K562 (cell line): ENCODE data around the gene CBX8. TPM values are rescaled to one million over a fixed set of nuclear protein-coding genes. Genes with fewer than 3 reads are reported as not detected.

Source experiments
- ATAC-seq: fragments of 200-7000 bp; cut with Tn5 transposase; 3 replicates; pipeline ENCODE4 v1.9.1; 2020; ENCODE audit warnings: moderate library complexity
- BruUV-seq: library from RNA; stranded (reverse); fragments of 400-500 nt; replicated peaks from 2 replicates; lab custom pipeline; 2021; lab: Mats Ljungman, UMichigan
- CTCF ChIA-PET: fragments of 300-600 bp; formaldehyde crosslinking; extraction: SDS; loops from one replicate; lab custom pipeline; 2021; ENCODE audit warnings: low intra/inter-chr PET ratio; lab: Yijun Ruan, JAX
- POLR2A ChIA-PET: fragments of 300-600, 350-650 bp; sonication (Branson Sonifier 250); formaldehyde crosslinking; extraction: SDS; loops from one replicate; lab custom pipeline; 2021; ENCODE audit warnings: antibody characterized with exemption, inconsistent platforms; lab: Yijun Ruan, JAX
- DNase-seq, 4 experiments: peaks; one replicate each; pipeline versions ENCODE4 v3.0.0 to v3.0.0-alpha.2; 2011 to 2018; ENCODE audit warnings: low spot score in 3 of 4, mixed read lengths in 3 of 4; ENCODE audit errors: extremely low read depth in 1 of 4
- FAIRE-seq: peaks from 2 replicates; lab custom pipeline; 2011; peaks lifted over from hg19 to GRCh38; lab: Jason Lieb, UNC
- H2AFZ ChIP-seq: 2 replicates; pipeline ENCODE4 v1.6.0; 2011; ENCODE audit warnings: low read depth, low read length, control low read depth, inconsistent platforms
- H3K27ac ChIP-seq: fragments of 200-600 bp; 3 replicates; pipeline ENCODE4 v1.8.0; 2011; ENCODE audit warnings: low read depth, mild to moderate bottlenecking, control low read depth, inconsistent platforms, low read length, moderate library complexity, mixed read lengths; ENCODE audit errors: extremely low read depth
- H3K27me3 ChIP-seq, 2 experiments: fragments of 300-600 bp in 1 of 2; 2 replicates in 1 of 2; 3 replicates in 1 of 2; pipeline versions ENCODE4 v1.6.0 to v1.8.0; 2011; ENCODE audit warnings: inconsistent platforms in 2 of 2, low read length in 2 of 2, mild to moderate bottlenecking in 1 of 2, mixed read lengths in 1 of 2, moderate library complexity in 1 of 2; ENCODE audit not compliant: control insufficient read depth in 2 of 2, insufficient read depth in 2 of 2
- H3K36me3 ChIP-seq: fragments of 300-600 bp; 3 replicates; pipeline ENCODE4 v1.8.0; 2011; ENCODE audit warnings: mild to moderate bottlenecking, low read length, inconsistent platforms; ENCODE audit not compliant: control insufficient read depth, insufficient read depth
- H3K4me1 ChIP-seq, 2 experiments: fragments of 200-600 bp in 1 of 2; replicated peaks in 1 of 2; 2 replicates in 1 of 2; 3 replicates in 1 of 2; pipeline versions ENCODE4 v1.5.1 to v1.8.0; 2011; ENCODE audit warnings: inconsistent platforms in 2 of 2, low read length in 2 of 2, mild to moderate bottlenecking in 1 of 2, mixed read lengths in 1 of 2, moderate library complexity in 1 of 2; ENCODE audit not compliant: control insufficient read depth in 2 of 2, insufficient read depth in 2 of 2
- H3K4me2 ChIP-seq: 2 replicates; pipeline ENCODE4 v1.6.1; 2011; ENCODE audit warnings: low read length, control low read depth, inconsistent platforms, mixed read lengths; ENCODE audit not compliant: insufficient read depth
- H3K4me3 ChIP-seq: fragments of 200-600 bp; sonication (generic), shearing (Covaris generic); 2 replicates; pipeline ENCODE4 v1.5.1; 2016; ENCODE audit warnings: control low read depth, inconsistent platforms
- H3K79me2 ChIP-seq: fragments of 200-600 bp; 3 replicates; pipeline ENCODE4 v1.8.0; 2011; ENCODE audit warnings: low read length, inconsistent platforms; ENCODE audit not compliant: control insufficient read depth, insufficient read depth
- H3K9ac ChIP-seq, 2 experiments: 2 replicates each; pipeline versions ENCODE4 v1.6.0 to v1.6.1; 2011; ENCODE audit warnings: low read depth in 2 of 2, low read length in 2 of 2, control low read depth in 1 of 2, inconsistent platforms in 1 of 2, mild to moderate bottlenecking in 1 of 2, mixed read lengths in 1 of 2; ENCODE audit not compliant: insufficient read depth in 1 of 2
- H3K9me1 ChIP-seq: one replicate; pipeline ENCODE4 v1.6.0; 2011; ENCODE audit warnings: inconsistent platforms, mild to moderate bottlenecking, low read length, moderate library complexity; ENCODE audit not compliant: control insufficient read depth, insufficient read depth
- H3K9me3 ChIP-seq: replicated peaks from 2 replicates; pipeline ENCODE4 v1.5.1; 2011; ENCODE audit warnings: low read depth, low read length, inconsistent platforms; ENCODE audit not compliant: control insufficient read depth, insufficient read depth
- H4K20me1 ChIP-seq: replicated peaks from 2 replicates; pipeline ENCODE4 v1.6.1; 2011; ENCODE audit warnings: low read length, inconsistent platforms, mixed read lengths; ENCODE audit not compliant: control insufficient read depth, insufficient read depth
- JUN ChIP-seq, 2 experiments: sonication (generic) in 1 of 2; formaldehyde crosslinking in 1 of 2; IDR thresholded peaks; 2 replicates each; pipeline versions ENCODE4 v1.6.1 to v1.8.0; 2012 to 2022; ENCODE audit warnings: borderline replicate concordance in 2 of 2, mild to moderate bottlenecking in 2 of 2, improper control_type of control experiment in 1 of 2, low read depth in 1 of 2, low read length in 1 of 2, missing genetic modification reagents in 1 of 2
- RBM14 ChIP-seq: fragments of 200-400 bp; formaldehyde crosslinking; IDR thresholded peaks from 2 replicates; pipeline ENCODE4 v1.6.1; 2018; ENCODE audit warnings: low read depth, mild to moderate bottlenecking, low read length, moderate library complexity, borderline replicate concordance; ENCODE audit not compliant: insufficient read depth
- RCOR1 ChIP-seq, 2 experiments: IDR thresholded peaks; 2 replicates each; pipeline ENCODE4 v1.6.1; 2012; ENCODE audit warnings: low read depth in 2 of 2, low read length in 2 of 2, borderline replicate concordance in 1 of 2, improper control_type of control experiment in 1 of 2
- ZFX ChIP-seq: sonication (generic); formaldehyde crosslinking; IDR thresholded peaks from 2 replicates; pipeline ENCODE4 v1.8.0; 2022; ENCODE audit warnings: mild to moderate bottlenecking, missing genetic modification reagents, moderate library complexity
- ZNF217 ChIP-seq: sonication (generic); formaldehyde crosslinking; IDR thresholded peaks from 2 replicates; pipeline ENCODE4 v1.8.0; 2022; ENCODE audit warnings: mild to moderate bottlenecking, missing genetic modification reagents
- ZNF75A ChIP-seq: fragments of 450-650 bp; formaldehyde crosslinking; IDR thresholded peaks from 2 replicates; pipeline ENCODE4 v1.4.0; 2020; ENCODE audit warnings: mild to moderate bottlenecking
- WGBS: fragments of 100-300 bp; shearing (Covaris generic); methylation state at CpG from one replicate; pipeline ENCODE4 v1.1.6; 2016; ENCODE audit warnings: low coverage, mixed read lengths; ENCODE audit not compliant: insufficient coverage; ENCODE audit errors: missing lambda C conversion rate; 5-methylcytosine and 5-hydroxymethylcytosine counted together
- in situ Hi-C: fragments of 300-500 bp; cut with MboI; formaldehyde crosslinking; loops from 4 replicates; pipeline ENCODE4 v1.15.0; 2018; ENCODE audit warnings: inconsistent platforms, mixed read lengths
- intact Hi-C: fragments of 100-400 bp; cut with micrococcal nuclease; formaldehyde crosslinking; loops from 2 replicates; pipeline ENCODE4 v1.14.2; 2022
- polyA plus RNA-seq, 8 experiments: library from polyadenylated mRNA; depleted of rRNA in 4 of 8; stranded (reverse) in 5 of 8; unstranded in 3 of 8; fragments of >200 nt; fragmentation: Nextera tagmentation in 2 of 8; fragmentation: Illumina TruSeq in 1 of 8; extraction: Ambion mirVana in 2 of 8; extraction: Trizol in 1 of 8; gene quantifications; 2 replicates each; pipeline versions ENCODE4 v1.2.1 to v1.2.3, GENCODE V29; 2011 to 2014; ENCODE audit warnings: inconsistent platforms in 1 of 8, missing spikeins in 1 of 8
- total RNA-seq, 7 experiments: library from RNA; depleted of rRNA in 6 of 7; stranded (reverse); fragments of >200 nt in 6 of 7; fragmentation: Illumina TruSeq in 2 of 7; extraction: Trizol in 2 of 7; gene quantifications; 2 replicates each; pipeline versions ENCODE4 v1.2.1 to v1.2.3, GENCODE V29; 2011 to 2021; ENCODE audit warnings: low replicate concordance in 1 of 7
- TF ChIP-seq, protein P1 (sequence below): fragments of 250-450 bp; sonication (Bioruptor Pico); IDR thresholded peaks from 2 replicates; pipeline ENCODE4 v1.4.0; 2020; ENCODE audit warnings: mild to moderate bottlenecking, moderate library complexity
- TF ChIP-seq, protein P2 (sequence below): fragments of 450-650 bp; IDR thresholded peaks from 2 replicates; pipeline ENCODE4 v1.6.1; 2018; ENCODE audit not compliant: partially characterized antibody
- TF ChIP-seq, protein P3 (sequence below): fragments of 450-650 bp; formaldehyde crosslinking; IDR thresholded peaks from 2 replicates; pipeline ENCODE4 v1.4.0; 2020; ENCODE audit warnings: mild to moderate bottlenecking
- TF ChIP-seq, protein P4 (sequence below): fragments of 250-450 bp; sonication (Bioruptor Pico); IDR thresholded peaks from 2 replicates; pipeline ENCODE4 v1.5.0; 2020; ENCODE audit warnings: mild to moderate bottlenecking, borderline replicate concordance

CBX8 gene
- total and polyA plus RNA-seq, 9 of the 15 experiments (the other 6 are each of a cell fraction or from before 2014, with no cell fraction given) = 0.08 to 11.9 (median 2.6) TPM

DNA sequence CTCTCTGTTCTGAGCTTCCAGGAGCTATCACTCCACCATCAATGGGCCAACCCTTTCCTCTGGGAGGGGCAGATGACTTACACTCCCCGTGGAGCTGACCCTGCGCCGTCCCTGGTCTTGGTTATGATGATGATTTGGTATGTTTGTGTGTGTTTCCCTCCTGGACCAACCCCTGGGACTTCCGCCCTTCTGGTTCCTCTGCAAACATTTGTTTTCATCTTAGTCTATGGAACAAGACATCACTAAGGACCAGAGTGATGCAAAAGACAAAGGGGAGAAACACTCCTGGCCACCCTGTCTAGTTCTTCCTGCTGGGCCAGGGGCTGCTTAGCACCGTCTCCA is 28.7 kb upstream of the CBX8 start:
- no peaks in the 10 kb centered on the region for H3K27me3 ChIP-seq
- no peak for TF ChIP-seq ZNF75A
- TF ChIP-seq, protein P1, sequence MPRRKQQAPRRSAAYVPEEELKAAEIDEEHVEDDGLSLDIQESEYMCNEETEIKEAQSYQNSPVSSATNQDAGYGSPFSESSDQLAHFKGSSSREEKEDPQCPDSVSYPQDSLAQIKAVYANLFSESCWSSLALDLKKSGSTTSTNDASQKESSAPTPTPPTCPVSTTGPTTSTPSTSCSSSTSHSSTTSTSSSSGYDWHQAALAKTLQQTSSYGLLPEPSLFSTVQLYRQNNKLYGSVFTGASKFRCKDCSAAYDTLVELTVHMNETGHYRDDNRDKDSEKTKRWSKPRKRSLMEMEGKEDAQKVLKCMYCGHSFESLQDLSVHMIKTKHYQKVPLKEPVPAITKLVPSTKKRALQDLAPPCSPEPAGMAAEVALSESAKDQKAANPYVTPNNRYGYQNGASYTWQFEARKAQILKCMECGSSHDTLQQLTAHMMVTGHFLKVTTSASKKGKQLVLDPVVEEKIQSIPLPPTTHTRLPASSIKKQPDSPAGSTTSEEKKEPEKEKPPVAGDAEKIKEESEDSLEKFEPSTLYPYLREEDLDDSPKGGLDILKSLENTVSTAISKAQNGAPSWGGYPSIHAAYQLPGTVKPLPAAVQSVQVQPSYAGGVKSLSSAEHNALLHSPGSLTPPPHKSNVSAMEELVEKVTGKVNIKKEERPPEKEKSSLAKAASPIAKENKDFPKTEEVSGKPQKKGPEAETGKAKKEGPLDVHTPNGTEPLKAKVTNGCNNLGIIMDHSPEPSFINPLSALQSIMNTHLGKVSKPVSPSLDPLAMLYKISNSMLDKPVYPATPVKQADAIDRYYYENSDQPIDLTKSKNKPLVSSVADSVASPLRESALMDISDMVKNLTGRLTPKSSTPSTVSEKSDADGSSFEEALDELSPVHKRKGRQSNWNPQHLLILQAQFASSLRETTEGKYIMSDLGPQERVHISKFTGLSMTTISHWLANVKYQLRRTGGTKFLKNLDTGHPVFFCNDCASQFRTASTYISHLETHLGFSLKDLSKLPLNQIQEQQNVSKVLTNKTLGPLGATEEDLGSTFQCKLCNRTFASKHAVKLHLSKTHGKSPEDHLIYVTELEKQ (CRISPR knock-in tag) = no peak
- no peak for TF ChIP-seq ZFX (CRISPR knock-in tag)
- no peak for TF ChIP-seq RBM14
- TF ChIP-seq ZNF217 (CRISPR knock-in tag) = no peak
- TF ChIP-seq RCOR1 (IDR thresholded peaks at IDR 0.05; ENCODE audit: borderline replicate concordance in 1 of 2, low read depth in 2 of 2, low read length in 2 of 2) = peak in 1 of 2 experiments; percentile 61; a peak in 2 of 4 replicates
- TF ChIP-seq, protein P2, sequence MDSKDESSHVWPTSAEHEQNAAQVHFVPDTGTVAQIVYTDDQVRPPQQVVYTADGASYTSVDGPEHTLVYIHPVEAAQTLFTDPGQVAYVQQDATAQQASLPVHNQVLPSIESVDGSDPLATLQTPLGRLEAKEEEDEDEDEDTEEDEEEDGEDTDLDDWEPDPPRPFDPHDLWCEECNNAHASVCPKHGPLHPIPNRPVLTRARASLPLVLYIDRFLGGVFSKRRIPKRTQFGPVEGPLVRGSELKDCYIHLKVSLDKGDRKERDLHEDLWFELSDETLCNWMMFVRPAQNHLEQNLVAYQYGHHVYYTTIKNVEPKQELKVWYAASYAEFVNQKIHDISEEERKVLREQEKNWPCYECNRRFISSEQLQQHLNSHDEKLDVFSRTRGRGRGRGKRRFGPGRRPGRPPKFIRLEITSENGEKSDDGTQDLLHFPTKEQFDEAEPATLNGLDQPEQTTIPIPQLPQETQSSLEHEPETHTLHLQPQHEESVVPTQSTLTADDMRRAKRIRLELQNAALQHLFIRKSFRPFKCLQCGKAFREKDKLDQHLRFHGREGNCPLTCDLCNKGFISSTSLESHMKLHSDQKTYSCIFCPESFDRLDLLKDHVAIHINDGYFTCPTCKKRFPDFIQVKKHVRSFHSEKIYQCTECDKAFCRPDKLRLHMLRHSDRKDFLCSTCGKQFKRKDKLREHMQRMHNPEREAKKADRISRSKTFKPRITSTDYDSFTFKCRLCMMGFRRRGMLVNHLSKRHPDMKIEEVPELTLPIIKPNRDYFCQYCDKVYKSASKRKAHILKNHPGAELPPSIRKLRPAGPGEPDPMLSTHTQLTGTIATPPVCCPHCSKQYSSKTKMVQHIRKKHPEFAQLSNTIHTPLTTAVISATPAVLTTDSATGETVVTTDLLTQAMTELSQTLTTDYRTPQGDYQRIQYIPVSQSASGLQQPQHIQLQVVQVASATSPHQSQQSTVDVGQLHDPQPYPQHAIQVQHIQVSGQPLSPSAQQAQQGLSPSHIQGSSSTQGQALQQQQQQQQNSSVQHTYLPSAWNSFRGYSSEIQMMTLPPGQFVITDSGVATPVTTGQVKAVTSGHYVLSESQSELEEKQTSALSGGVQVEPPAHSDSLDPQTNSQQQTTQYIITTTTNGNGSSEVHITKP = peak; percentile 21
- TF ChIP-seq, protein P3, sequence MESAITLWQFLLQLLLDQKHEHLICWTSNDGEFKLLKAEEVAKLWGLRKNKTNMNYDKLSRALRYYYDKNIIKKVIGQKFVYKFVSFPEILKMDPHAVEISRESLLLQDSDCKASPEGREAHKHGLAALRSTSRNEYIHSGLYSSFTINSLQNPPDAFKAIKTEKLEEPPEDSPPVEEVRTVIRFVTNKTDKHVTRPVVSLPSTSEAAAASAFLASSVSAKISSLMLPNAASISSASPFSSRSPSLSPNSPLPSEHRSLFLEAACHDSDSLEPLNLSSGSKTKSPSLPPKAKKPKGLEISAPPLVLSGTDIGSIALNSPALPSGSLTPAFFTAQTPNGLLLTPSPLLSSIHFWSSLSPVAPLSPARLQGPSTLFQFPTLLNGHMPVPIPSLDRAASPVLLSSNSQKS (CRISPR knock-in tag) = no peak
- TF ChIP-seq JUN (IDR thresholded peaks at IDR 0.05; ENCODE audit: borderline replicate concordance, low read depth, low read length) = 0 out of 2 replicates have a peak, but pooled peaks have one; percentile 1
- no peak for TF ChIP-seq JUN (CRISPR knock-in tag; IDR thresholded peaks at IDR 0.05; ENCODE audit: borderline replicate concordance)
- TF ChIP-seq, protein P4, sequence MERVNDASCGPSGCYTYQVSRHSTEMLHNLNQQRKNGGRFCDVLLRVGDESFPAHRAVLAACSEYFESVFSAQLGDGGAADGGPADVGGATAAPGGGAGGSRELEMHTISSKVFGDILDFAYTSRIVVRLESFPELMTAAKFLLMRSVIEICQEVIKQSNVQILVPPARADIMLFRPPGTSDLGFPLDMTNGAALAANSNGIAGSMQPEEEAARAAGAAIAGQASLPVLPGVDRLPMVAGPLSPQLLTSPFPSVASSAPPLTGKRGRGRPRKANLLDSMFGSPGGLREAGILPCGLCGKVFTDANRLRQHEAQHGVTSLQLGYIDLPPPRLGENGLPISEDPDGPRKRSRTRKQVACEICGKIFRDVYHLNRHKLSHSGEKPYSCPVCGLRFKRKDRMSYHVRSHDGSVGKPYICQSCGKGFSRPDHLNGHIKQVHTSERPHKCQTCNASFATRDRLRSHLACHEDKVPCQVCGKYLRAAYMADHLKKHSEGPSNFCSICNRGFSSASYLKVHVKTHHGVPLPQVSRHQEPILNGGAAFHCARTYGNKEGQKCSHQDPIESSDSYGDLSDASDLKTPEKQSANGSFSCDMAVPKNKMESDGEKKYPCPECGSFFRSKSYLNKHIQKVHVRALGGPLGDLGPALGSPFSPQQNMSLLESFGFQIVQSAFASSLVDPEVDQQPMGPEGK (CRISPR knock-in tag) = no peak

More for the DNA sequence above, 28.7 kb upstream of the CBX8 start:
- BruUV-seq = no TSS peak
- no peaks in the 10 kb centered on the region for H3K9me3 ChIP-seq
- H3K4me3 ChIP-seq = peak overlapping the region; percentile 44
- H4K20me1 ChIP-seq = no peaks in the 10 kb centered on the region
- H3K27ac ChIP-seq = peak overlapping the region; percentile 87
- ChIA-PET CTCF (no interaction called here), POLR2A (interaction anchor here (0.6 to 17.8 kb wide), 4 partner anchors 10 to 31 kb away, joined by 3 to 386 read pairs (median 12); no protein-coding TSS in a partner anchor)
- peaks cover 32% of the 10 kb centered on the region for H3K79me2 ChIP-seq
- ATAC-seq (peak; percentile 61), FAIRE-seq (peak; percentile 19), DNase-seq (peak in 3 of 4 experiments; percentile 20 to 74 (median 49))
- in situ Hi-C loops (no loop called here), intact Hi-C loops (no loop called here)
- no peaks in the 10 kb centered on the region for H3K9me1 ChIP-seq
- peak overlapping the region; percentile 75; the same call in 1 of the 2 replicates for H2AFZ ChIP-seq
- peak overlapping the region; percentile 90 for H3K4me2 ChIP-seq
- H3K36me3 ChIP-seq = no peaks in the 10 kb centered on the region
- 6% methylated on average over 5 of the region's 5 CpGs for WGBS
- peak overlapping the region; percentile 77 to 87 for H3K9ac ChIP-seq
- H3K4me1 ChIP-seq = peaks cover 66 to 75% of the 10 kb centered on the region in 2 experiments
